Hepatic stellate cell (primary cell): Measurements from ENCODE around the gene EPHB4.
"Not testable (repeated sequence)": the region's sequence is repeated elsewhere in the genome, so short reads cannot be mapped to it uniquely, and the experiment has no call there.

Experiments
- DNase-seq: peaks from one replicate; pipeline ENCODE4 v3.0.0; 2011; ENCODE audit warnings: low spot score

The EPHB4 gene

DNA sequence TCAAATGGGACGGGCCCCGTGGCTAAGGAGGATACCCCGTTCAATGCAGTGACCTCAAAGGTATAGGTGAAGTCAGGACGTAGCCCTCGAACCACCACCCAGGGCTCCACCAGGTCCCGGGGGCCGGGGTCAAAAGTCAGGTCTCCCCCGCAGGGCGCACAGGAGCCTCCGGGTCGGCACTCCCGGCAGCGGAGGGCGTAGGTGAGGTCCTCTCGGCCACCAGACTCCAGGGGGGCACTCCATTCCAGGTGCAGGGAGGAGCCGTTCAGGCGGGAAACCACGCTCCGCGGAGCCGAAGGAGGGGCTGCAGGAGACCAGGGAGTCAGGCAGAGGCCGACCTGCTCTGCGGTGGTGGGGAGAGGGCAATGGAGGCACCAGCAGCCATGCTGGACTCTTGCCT is 7.7 kb downstream of the EPHB4 start:
- no peak for DNase-seq

DNA sequence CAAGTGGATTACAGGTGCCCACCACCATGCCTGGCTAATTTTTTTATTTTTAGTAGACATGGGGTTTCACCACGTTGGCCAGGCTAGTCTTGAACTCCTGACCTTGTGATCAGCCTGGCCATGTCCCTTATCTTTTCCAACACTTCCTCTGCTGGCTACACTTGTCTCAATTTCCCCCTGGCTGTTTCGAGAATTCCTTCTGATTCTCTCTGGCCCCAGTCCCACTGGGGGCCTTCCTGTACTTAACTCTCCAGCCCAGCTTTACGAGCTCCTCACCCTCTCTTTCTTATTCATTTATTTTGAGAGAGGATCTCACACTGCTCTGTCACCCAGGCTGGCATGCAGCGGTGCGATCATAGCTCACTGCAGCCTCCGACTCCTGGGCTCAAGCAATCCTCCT is 8.5 kb downstream of the EPHB4 start:
- DNase-seq: no peak

GRCh38 chr7:100818366-100818765 is 9.0 kb downstream of the EPHB4 start:
- DNase-seq: no peak

DNA sequence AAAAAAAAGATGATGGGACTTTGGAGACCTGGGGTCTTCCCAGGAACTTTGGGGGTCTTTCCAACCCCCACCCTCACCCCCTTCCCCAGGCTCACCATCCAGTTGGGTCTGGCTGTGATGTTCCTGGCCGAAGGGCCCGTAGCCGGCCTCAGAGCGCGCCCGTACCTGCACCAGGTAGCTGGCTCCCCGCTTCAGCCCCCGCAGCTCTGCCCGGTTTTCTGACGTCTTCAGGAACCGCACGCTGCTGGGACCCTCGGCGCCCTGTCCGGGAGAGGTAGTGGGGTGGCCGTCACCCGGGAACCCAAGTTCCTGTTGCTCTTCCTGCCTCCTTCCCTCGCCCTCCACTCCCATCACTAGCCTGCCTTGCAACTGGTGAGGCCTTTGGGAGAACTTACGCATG is 10.2 kb downstream of the EPHB4 start:
- DNase-seq: no peak

- DNase-seq: not testable (repeated sequence)
Observed at GRCh38 chr7:100816515-100816914, 10.8 kb downstream of the EPHB4 start.

DNA sequence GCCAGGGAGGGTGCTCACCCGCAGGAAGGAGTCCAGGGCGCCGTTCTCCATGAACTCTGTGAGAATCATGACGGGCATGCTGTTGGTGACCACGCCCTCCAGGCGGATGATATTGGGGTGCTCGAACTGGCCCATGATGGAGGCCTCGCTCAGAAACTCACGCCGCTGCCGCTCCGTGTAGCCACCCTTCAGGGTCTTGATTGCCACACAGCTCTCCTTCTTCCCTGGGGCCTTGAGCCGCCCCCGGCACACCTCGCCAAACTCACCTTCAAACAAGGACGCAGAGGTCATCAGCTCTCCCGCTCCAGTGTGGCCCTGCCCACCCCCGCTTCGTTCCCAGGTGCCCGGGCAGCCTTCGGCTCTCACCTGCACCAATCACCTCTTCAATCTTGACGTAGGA is 14.6 kb downstream of the EPHB4 start:
- DNase-seq: no peak

DNA sequence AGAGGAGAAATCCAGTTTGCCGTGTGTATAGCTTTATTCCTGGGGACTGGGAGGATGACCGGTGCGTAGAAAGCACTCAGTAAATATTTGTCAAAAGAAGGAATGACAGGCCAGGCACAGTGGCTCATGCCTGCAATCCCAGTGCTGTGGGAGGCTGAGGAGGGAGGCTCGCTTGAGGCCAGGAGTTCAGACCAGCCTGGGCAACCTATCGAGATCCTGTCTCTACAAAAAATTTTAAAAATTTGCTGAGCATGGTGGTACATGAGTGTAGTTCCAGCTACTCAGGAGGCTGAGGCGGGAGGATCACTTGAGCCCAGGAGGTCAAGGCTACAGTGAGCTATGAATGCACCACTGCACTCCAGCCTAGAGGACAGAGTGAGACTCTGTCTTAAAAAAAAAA is 15.8 kb downstream of the EPHB4 start:
- DNase-seq: no peak

DNA sequence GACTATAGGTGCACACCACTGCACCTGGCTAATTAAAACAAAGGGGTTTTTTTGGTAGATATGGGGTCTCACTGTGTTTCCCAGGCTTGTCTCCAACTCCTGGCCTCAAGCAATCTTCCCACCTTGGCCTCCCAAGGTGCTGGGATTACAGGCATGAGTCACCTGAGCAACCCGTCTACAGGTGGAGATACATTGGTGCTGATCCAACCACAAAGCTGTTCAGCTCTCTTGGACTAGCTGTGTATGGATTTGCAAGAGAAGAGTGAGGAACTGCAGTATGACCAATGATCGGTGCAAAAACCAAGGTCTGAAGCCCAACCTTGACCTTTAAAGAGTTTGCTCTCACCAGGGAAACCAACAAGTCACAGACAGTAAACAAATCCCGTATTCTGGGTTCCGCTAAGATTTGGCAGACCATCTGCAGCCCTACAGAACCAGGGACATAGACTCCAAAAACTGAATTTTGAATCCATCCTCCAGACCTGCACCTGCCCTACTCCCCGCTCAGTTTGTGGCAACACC is 18.9 kb downstream of the EPHB4 start:
- DNase-seq: no peak

- not testable (repeated sequence) for DNase-seq
Observed at GRCh38 chr7:100806883-100807282, 20.4 kb downstream of the EPHB4 start.

GRCh38 chr7:100806276-100806675 is 21.0 kb downstream of the EPHB4 start:
- DNase-seq: no peak

DNA sequence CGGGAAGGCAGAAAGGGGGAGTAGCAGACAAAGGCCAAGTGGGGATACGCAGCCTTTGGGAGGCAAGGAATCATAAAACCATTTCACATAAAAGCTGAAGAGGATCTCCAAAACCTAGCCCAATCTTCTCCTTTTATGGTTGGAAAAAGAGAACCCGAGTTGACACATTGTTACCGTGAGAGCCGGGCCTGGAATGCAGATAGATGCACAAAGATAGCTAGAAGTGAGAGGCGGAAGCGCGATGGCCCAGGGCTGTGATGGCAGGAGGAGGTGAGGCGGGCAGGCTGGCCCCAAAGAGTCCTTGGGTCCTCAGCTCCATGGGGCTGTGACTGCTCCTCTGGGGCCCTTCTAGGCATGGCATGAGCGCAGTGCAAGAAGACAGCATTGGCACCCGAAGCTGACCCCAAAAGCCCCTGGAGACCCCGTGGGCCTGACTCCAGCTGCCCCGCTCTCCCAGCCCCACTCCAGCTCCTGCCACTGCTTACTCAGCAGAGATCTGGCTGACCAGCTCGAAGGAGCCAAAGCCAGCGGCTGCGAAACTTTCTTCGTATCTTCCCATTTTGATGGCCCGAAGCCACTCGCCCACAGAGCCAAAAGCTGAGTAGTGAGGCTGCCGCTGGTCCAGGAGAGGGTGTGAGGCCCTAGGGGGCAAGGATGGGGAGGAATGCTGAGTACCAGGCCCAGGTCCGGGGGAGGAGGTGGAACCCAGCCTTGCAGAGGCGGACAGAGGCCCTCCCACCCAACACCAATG is 22.5 kb downstream of the EPHB4 start:
- DNase-seq: no peak

GRCh38 chr7:100803398-100804161 is 23.7 kb downstream of the EPHB4 start:
- DNase-seq: peak; percentile 98

GRCh38 chr7:100802951-100803350 is 24.4 kb downstream of the EPHB4 start:
- DNase-seq: no peak

DNA sequence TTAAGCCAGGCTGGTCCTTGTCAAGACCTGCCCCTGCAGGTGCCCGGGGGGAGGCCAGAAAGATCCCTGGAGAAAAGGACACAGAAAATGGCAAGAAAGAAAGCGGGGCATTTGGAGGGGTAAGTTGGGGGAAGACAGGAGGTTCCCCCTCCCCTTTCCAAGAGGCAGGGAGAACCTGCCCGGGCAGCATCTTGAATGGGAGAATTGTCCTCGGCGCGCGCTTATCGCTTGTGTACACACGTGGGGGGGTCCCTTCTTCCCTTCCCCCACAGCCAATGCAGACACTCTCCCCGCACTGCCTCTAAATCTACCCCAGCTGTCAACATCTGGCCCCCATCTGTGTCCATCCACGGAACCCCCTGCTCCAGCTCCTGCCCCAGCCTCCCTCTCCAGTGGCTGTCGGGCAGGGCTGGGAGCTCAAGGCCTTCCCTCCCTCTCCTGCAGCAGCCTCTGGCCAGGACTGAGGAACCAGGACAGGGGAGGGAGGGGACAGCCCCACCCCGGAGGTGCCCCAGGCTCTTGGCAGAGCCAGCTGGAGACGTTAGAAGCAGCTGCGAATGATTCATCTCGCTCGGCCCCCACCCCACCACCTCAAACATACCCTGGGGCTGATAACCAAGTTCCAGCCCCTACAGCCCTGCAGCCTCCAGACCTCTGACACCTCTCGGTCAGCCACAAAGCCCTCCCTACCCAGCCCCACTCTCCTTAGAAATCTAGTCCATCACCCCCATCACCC is 25.3 kb downstream of the EPHB4 start:
- DNase-seq: peak; percentile 34

DNA sequence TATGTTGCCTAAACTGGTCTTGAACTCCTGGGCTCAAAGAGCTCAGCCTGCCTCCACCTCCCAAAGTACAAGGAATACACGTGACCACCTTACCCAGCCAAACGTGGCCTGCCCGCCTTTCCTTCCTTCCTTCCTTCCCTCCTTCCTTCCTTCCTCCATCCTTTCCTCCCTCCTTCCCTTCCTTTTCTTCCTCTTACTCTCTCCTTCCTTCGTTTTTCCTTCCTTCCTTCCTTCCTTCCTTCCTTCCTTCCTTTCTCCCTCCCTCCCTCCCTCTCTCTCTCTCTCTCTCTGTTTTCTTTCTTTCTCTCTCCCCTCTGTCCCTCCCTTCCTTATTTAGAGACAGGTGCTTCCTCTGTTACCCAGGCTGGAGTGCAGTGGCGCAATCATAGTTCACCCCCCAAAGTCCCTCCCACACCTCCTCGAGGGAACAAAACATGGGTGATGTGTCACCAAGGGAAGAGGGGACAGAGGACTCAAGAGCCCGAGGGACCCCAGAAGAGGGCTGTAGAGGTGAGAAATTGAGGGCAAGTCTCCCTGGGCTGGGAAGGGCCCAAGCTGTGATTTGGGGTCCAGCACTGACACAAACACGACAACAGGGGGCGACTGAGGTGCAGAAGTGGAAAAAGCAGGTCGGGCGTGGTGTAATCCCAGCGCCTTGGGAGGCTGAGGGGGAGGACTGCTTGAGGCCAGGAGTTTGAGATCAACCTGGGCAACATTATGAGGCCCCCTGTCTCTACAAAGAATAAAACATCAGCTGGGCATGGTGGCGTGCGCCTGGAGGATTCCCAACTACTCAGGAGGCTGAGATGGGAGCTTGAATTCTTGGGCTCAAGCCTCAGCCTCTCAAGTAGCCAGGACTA is 28.1 kb downstream of the EPHB4 start:
- DNase-seq: peak; percentile 62

DNA sequence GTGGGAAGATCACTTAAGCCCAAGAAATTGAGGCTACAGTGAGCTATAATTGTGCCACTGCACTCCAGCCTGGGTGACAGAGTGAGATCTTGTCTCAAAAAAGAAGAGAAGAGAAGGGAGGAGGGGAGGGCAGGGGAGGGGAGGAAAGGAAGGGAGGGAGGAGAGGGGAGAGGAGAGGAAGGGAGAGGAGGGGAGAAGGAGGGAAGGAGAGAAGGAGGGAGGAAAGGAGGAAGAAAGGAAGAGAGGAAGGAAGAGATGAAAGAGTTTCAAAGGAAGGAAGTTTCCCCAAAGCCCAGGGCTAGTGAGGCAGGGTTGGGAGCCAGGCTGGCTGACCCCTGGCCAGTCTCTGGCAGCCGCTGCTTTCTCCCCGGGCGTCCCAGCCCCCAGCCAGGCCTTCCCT is 32.6 kb downstream of the EPHB4 start:
- no peak for DNase-seq

GRCh38 chr7:100793806-100794660 is 33.3 kb downstream of the EPHB4 start:
- DNase-seq: no peak

GRCh38 chr7:100791881-100792666 is 35.2 kb downstream of the EPHB4 start:
- no peak for DNase-seq

DNA sequence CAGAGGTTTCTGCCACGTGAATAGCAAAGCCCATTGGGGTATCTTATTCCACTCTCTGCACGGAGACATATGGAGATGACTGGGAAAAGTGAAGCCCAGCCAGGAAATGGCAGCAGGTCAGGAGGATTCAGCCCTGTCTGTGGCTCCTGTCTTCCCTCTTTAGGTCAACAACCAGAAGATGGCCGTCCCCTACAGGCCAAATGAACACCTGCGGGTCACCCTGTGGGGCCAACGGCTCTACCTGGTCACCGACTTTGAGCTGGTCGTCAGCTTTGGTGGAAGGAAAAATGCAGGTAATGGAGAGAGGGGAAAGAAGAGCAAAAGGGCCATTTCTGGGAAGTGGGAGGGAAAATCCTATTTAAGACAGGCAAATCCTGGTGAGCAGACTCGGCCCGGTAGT is 38.3 kb downstream of the EPHB4 start:
- no peak for DNase-seq

GRCh38 chr7:100786323-100786722 is 41.0 kb downstream of the EPHB4 start:
- no peak for DNase-seq
